ENCODE results near the gene PHRF1. TPM values are rescaled to one million over a fixed set of nuclear protein-coding genes. Genes with fewer than 3 reads are reported as not detected.

Gene PHRF1
- total and polyA plus RNA-seq, 9 of the 15 experiments (the other 6 are each of a cell fraction or from before 2014, with no cell fraction given): 0.07 to 37.2 (median 7.7) TPM

DNA sequence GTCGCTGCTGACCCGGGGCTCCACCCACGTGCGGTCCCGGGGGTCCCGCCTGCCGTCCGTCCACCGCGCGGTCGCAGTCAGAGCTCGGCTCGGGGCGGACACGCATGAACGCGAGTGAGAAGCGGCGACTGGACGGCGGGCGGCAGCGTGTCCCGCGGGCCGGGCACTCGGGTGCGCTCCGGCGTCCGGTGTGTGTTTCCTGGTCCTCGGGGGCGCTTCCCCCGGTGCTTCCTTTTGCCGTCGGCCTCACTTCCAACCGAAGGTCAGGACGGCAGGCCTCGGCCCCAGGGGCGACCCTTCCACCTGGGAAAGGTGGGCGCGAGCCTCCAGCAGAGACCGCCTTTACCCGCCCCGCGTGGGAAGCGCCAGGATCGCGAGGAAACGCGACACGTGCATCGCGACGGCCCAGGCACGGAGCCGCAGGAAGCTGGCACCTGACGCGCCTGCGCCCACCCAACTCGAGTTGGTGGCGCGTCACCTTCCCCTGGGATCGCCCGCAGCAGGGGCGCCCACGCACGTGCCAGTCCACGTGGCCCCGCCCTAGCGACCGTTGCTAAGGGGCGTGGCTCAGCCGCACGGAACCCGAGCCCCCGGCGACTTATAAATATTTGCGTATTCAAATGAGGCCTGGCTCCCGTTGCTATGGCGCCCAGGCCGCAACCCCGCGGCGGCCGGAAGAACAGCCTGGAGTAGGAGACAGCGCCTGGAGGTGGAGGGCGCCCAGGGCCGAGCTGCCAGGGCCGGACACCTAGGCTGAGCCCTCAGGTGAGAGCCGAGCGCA lies 39.2 kb upstream of the PHRF1 start, which contains the start of gene LRRC56 (continued):
- TF ChIP-seq EP400 (IDR thresholded peaks at IDR 0.05) (peak; percentile 58; the same call in 1 of the 2 replicates), KDM4B (IDR thresholded peaks at IDR 0.05; ENCODE audit: borderline replicate concordance in 2 of 2, low read depth in 1 of 2) (peak in 1 of 2 experiments; percentile 65; a peak in 1 of 4 replicates), ZNF311 (CRISPR knock-in tag; IDR thresholded peaks at IDR 0.05) (no peak), JUN (IDR thresholded peaks at IDR 0.05; ENCODE audit: borderline replicate concordance, low read depth, low read length) (no peak), JUN (CRISPR knock-in tag; IDR thresholded peaks at IDR 0.05; ENCODE audit: borderline replicate concordance) (no peak), PKNOX1 (IDR thresholded peaks at IDR 0.05) (peak; percentile 56; the same call in 1 of the 2 replicates), RUNX1 (IDR thresholded peaks at IDR 0.05; ENCODE audit: low read depth) (no peak), MXI1 (IDR thresholded peaks at IDR 0.05; ENCODE audit: low read depth, low read length) (peak; percentile 98), GABPB1 (CRISPR knock-in tag; IDR thresholded peaks at IDR 0.05) (0 out of 2 replicates have a peak, but pooled peaks have one; percentile 39), E2F4 (CRISPR knock-in tag; IDR thresholded peaks at IDR 0.05; ENCODE audit: low read depth) (no peak), IRF2 (CRISPR knock-in tag; IDR thresholded peaks at IDR 0.05) (peak; percentile 60; the same call in 1 of the 2 replicates), TGIF2 (CRISPR knock-in tag; IDR thresholded peaks at IDR 0.05) (no peak), SIN3A (IDR thresholded peaks at IDR 0.05; ENCODE audit: borderline replicate concordance in 2 of 2, control insufficient read depth in 1 of 2, low read depth in 2 of 2, low read length in 2 of 2) (peak in 1 of 2 experiments; percentile 74; a peak in 1 of 4 replicates), HDAC2 (IDR thresholded peaks at IDR 0.05) (0 out of 2 replicates have a peak, but pooled peaks have one; percentile 30), ZNF124 (CRISPR knock-in tag; IDR thresholded peaks at IDR 0.05) (peak; percentile 72; the same call in 1 of the 2 replicates), ZKSCAN1 (IDR thresholded peaks at IDR 0.05; ENCODE audit: low read depth, low read length) (no peak), FOXA3 (CRISPR knock-in tag; conservative IDR thresholded peaks at IDR 0.05 in 1 of 2, IDR thresholded peaks at IDR 0.05 in 1 of 2) (no peak), MYC (IDR thresholded peaks at IDR 0.05; ENCODE audit: low read depth, low read length) (peak; percentile 85), MYC (CRISPR knock-in tag; IDR thresholded peaks at IDR 0.05; ENCODE audit: borderline replicate concordance, low read depth) (peak; percentile 88; the same call in 1 of the 2 replicates), ESRRA (IDR thresholded peaks at IDR 0.05; ENCODE audit: borderline replicate concordance, low read depth) (0 out of 2 replicates have a peak, but pooled peaks have one; percentile 26), GABPA (tag; conservative IDR thresholded peaks at IDR 0.05; ENCODE audit: low read depth) (peak; percentile 41)
- TF ChIP-seq, protein P1, sequence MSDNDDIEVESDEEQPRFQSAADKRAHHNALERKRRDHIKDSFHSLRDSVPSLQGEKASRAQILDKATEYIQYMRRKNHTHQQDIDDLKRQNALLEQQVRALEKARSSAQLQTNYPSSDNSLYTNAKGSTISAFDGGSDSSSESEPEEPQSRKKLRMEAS (CRISPR knock-in tag; IDR thresholded peaks at IDR 0.05): peak; percentile 99
- TF ChIP-seq, protein P2, sequence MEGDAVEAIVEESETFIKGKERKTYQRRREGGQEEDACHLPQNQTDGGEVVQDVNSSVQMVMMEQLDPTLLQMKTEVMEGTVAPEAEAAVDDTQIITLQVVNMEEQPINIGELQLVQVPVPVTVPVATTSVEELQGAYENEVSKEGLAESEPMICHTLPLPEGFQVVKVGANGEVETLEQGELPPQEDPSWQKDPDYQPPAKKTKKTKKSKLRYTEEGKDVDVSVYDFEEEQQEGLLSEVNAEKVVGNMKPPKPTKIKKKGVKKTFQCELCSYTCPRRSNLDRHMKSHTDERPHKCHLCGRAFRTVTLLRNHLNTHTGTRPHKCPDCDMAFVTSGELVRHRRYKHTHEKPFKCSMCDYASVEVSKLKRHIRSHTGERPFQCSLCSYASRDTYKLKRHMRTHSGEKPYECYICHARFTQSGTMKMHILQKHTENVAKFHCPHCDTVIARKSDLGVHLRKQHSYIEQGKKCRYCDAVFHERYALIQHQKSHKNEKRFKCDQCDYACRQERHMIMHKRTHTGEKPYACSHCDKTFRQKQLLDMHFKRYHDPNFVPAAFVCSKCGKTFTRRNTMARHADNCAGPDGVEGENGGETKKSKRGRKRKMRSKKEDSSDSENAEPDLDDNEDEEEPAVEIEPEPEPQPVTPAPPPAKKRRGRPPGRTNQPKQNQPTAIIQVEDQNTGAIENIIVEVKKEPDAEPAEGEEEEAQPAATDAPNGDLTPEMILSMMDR (IDR thresholded peaks at IDR 0.05 in 2 of 3, conservative IDR thresholded peaks at IDR 0.05 in 1 of 3; ENCODE audit: insufficient read depth in 2 of 3, low read depth in 1 of 3, low read length in 3 of 3): 0 out of 6 replicates have a peak, but pooled peaks of 1 of the 3 experiments have one; percentile 4

All from K562 (cell line).